Measurements from ENCODE around the gene PTPRD.

DNA sequence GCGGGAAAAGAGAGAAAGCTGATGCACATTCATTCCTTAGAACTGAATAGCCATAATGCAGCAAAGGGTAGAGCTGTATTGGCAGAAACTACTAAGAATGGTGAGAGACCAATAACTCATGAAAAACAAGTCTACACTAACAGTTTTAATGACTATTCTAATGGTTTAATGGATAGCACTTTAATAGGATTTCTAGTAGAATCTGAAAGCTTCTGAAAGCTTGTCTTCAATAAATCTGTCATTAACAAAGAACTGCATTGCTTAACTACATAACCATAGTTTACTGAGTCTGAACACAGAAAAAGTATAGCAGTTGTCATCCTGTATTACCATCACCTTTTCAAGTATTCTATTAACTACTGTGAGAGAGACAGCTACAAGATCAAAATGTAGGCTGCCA lies 2195.5 kb downstream of the PTPRD start:
- TF ChIP-seq, protein P1, sequence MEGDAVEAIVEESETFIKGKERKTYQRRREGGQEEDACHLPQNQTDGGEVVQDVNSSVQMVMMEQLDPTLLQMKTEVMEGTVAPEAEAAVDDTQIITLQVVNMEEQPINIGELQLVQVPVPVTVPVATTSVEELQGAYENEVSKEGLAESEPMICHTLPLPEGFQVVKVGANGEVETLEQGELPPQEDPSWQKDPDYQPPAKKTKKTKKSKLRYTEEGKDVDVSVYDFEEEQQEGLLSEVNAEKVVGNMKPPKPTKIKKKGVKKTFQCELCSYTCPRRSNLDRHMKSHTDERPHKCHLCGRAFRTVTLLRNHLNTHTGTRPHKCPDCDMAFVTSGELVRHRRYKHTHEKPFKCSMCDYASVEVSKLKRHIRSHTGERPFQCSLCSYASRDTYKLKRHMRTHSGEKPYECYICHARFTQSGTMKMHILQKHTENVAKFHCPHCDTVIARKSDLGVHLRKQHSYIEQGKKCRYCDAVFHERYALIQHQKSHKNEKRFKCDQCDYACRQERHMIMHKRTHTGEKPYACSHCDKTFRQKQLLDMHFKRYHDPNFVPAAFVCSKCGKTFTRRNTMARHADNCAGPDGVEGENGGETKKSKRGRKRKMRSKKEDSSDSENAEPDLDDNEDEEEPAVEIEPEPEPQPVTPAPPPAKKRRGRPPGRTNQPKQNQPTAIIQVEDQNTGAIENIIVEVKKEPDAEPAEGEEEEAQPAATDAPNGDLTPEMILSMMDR (IDR thresholded peaks at IDR 0.05) = no peak
- no peak for TF ChIP-seq POLR2A (IDR thresholded peaks at IDR 0.05)

Measured in Peyer's patch (tissue), 4 donors.